ENCODE measurements around the gene LMLN. TPM values are rescaled to one million over a fixed set of nuclear protein-coding genes. Genes with fewer than 3 reads are reported as not detected.

LMLN gene
- total and polyA plus RNA-seq, 8 donors: 9.0 to 12.2 (median 10.0) TPM

- intact Hi-C loops (cut with DNase I): no loop called here
Observed at GRCh38 chr3:197949191-197949777, 10.7 kb upstream of the LMLN start.

GRCh38 chr3:197949778-197950676, 10.0 kb upstream of the LMLN start, which contains the start of gene RPL35A:
Gene RPL35A, plus strand, starts transcription at chr3:197950190. Its CDS starts 778 bp downstream, at chr3:197950968.
- Histone ChIP-seq H3K4me3 (peak within 1 kb of the TSS; percentile 65 to 80), H3K4me1 (peaks cover 29 to 44% of the 10 kb centered on the region in 2 donors), H3K36me3 (peaks cover 10 to 42% of the 10 kb centered on the region in 2 donors), H3K27me3 (no peaks in the 10 kb centered on the region), H3K27ac (peak within 1 kb of the TSS; percentile 88 to 91), H3K9me3 (no peaks in the 10 kb centered on the region)
- intact Hi-C loops (cut with DNase I): no loop called here
- peak; percentile 94 for ATAC-seq
- peak; percentile 88 to 98 (median 94) for DNase-seq
- TF ChIP-seq, protein P1, sequence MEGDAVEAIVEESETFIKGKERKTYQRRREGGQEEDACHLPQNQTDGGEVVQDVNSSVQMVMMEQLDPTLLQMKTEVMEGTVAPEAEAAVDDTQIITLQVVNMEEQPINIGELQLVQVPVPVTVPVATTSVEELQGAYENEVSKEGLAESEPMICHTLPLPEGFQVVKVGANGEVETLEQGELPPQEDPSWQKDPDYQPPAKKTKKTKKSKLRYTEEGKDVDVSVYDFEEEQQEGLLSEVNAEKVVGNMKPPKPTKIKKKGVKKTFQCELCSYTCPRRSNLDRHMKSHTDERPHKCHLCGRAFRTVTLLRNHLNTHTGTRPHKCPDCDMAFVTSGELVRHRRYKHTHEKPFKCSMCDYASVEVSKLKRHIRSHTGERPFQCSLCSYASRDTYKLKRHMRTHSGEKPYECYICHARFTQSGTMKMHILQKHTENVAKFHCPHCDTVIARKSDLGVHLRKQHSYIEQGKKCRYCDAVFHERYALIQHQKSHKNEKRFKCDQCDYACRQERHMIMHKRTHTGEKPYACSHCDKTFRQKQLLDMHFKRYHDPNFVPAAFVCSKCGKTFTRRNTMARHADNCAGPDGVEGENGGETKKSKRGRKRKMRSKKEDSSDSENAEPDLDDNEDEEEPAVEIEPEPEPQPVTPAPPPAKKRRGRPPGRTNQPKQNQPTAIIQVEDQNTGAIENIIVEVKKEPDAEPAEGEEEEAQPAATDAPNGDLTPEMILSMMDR (IDR thresholded peaks at IDR 0.05): no peak

More at GRCh38 chr3:197949191-197949777, 10.7 kb upstream of the LMLN start:
- ATAC-seq: no peak
- H3K36me3 ChIP-seq: peaks cover 9 to 34% of the 10 kb centered on the region in 2 donors
- no peaks in the 10 kb centered on the region for H3K9me3 ChIP-seq
- DNase-seq: no peak
- H3K4me1 ChIP-seq: peaks cover 29 to 40% of the 10 kb centered on the region in 2 donors
- TF ChIP-seq, protein P1 (IDR thresholded peaks at IDR 0.05): no peak
- H3K27ac ChIP-seq: peak overlapping the region; percentile 88 to 91
- peak overlapping the region; percentile 20 to 80 for H3K4me3 ChIP-seq
- no peaks in the 10 kb centered on the region for H3K27me3 ChIP-seq

DNA sequence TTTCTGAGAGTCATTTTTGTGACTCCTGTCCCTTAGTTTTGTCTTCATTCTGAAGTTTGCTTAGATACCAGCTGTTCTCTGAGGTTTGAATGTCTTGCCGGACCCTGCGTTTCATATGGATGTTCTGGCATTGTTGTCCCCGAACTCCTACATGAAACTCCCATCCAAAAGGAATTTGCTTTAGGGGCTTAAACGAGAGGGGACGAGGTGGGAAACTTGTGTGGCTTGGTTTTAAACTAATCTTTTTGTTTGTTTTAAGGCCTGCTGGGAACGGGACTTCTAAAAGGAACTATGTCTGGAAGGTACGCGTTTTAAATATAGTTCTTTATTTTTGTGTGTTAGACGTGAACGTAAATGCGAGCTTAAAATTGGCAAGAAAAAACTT, 9.3 kb upstream of the LMLN start:
- intact Hi-C loops (cut with DNase I): no loop called here
- Histone ChIP-seq H3K4me3 (peak overlapping the region; percentile 65 to 80), H3K27me3 (no peaks in the 10 kb centered on the region), H3K36me3 (peaks cover 10 to 48% of the 10 kb centered on the region in 2 donors), H3K27ac (peak overlapping the region; percentile 88 to 91), H3K4me1 (peaks cover 29 to 44% of the 10 kb centered on the region in 2 donors), H3K9me3 (no peaks in the 10 kb centered on the region)
- ATAC-seq: no peak
- no peak for DNase-seq
- TF ChIP-seq, protein P1 (IDR thresholded peaks at IDR 0.05): no peak

- DNase-seq (no peak), ATAC-seq (no peak)
- intact Hi-C loops (cut with DNase I): no loop called here
- H3K4me1 ChIP-seq: peaks cover 31 to 48% of the 10 kb centered on the region in 2 donors
- TF ChIP-seq, protein P1 (IDR thresholded peaks at IDR 0.05): no peak
- no peak overlapping the region for H3K27ac ChIP-seq
- H3K9me3 ChIP-seq: no peaks in the 10 kb centered on the region
- H3K27me3 ChIP-seq: no peaks in the 10 kb centered on the region
- H3K4me3 ChIP-seq: peak overlapping the region; percentile 65 to 80
- peaks cover 10 to 56% of the 10 kb centered on the region in 2 donors for H3K36me3 ChIP-seq
Observed at GRCh38 chr3:197951392-197951990, 8.5 kb upstream of the LMLN start.

Measured in left lung (tissue), 10 donors.